Right lobe of liver (tissue), 6 donors: ENCODE data around the gene RNF157. TPM values are rescaled to one million over a fixed set of nuclear protein-coding genes. Genes with fewer than 3 reads are reported as not detected.
"Not testable (repeated sequence)": the region's sequence is repeated elsewhere in the genome, so short reads cannot be mapped to it uniquely, and the experiment has no call there.

ENCODE experiments used
- ATAC-seq, 4 donors: fragments of 200-7000 bp; cut with Tn5 transposase; one replicate each; pipeline ENCODE4 v1.9.1; 2020; ENCODE audit warnings: mild to moderate bottlenecking in 4 of 4, moderate library complexity in 4 of 4
- DNase-seq, 3 donors: peaks; one replicate each; pipeline ENCODE4 v3.0.0-alpha.2; 2020
- H3K27ac ChIP-seq, 3 donors: fragments of 200-600 bp; one replicate each; pipeline ENCODE4 v1.8.0; 2022
- H3K27me3 ChIP-seq, 2 donors: fragments of 200-600 bp; one replicate each; pipeline ENCODE4 v1.8.0; 2022
- H3K36me3 ChIP-seq, 4 donors: fragments of 200-600 bp; sonication (generic) in 1 of 4; one replicate each; pipeline versions ENCODE4 v1.5.1 to v1.8.0; 2017 to 2022; ENCODE audit warnings: control low read depth in 1 of 4
- H3K4me1 ChIP-seq, 4 donors: fragments of 200-600 bp; sonication (generic) in 1 of 4; one replicate each; pipeline versions ENCODE4 v1.5.1 to v1.8.0; 2017 to 2022; ENCODE audit warnings: control low read depth in 1 of 4
- H3K4me3 ChIP-seq, 3 donors: fragments of 200-600 bp; one replicate each; pipeline ENCODE4 v1.8.0; 2022
- H3K9me3 ChIP-seq, 4 donors: fragments of 200-600 bp; sonication (generic) in 1 of 4; one replicate each; pipeline versions ENCODE4 v1.5.1 to v1.8.0; 2017 to 2022; ENCODE audit warnings: control low read depth in 1 of 4
- CTCF ChIP-seq, 4 donors: fragments of 200-600 bp in 3 of 4; fragments of 450-650 bp in 1 of 4; IDR thresholded peaks; one replicate each; pipeline versions ENCODE4 v1.5.1 to v1.8.0; 2016 to 2022; ENCODE audit warnings: antibody characterized with exemption in 4 of 4, mild to moderate bottlenecking in 2 of 4
- POLR2A ChIP-seq: fragments of 450-650 bp; IDR thresholded peaks from one replicate; pipeline ENCODE4 v1.6.1; 2017; ENCODE audit warnings: antibody characterized with exemption, mild to moderate bottlenecking
- WGBS: methylation state at CpG from one replicate; pipeline ENCODE4 v1.1.6; 2018; ENCODE audit warnings: low coverage, low lambda C conversion rate; ENCODE audit not compliant: insufficient coverage; ENCODE audit errors: missing lambda C conversion rate; 5-methylcytosine and 5-hydroxymethylcytosine counted together
- intact Hi-C, 2 donors: fragments of 100-400 bp; cut with DNase I; formaldehyde crosslinking; loops; one replicate each; pipeline versions ENCODE4 v1.11.2 to v1.14.1; 2022
- total RNA-seq, 6 experiments: library from RNA; depleted of rRNA in 2 of 6; stranded (reverse); fragments of >200 nt in 2 of 6; fragmentation: NEBNext Ultra II Directional in 3 of 6; extraction: Animal tissue kit (Norgen Biotek cat#: 25700) in 3 of 6; gene quantifications; one replicate each; pipeline versions ENCODE4 v1.1.0 to v1.2.4, GENCODE V29; 2016 to 2023
- donor health status: DM: no; HTN: yes; CAD: no.
- donor health status: DM: no; HTN: no; CAD: no.
- donor health status: DM: no; HTN: no; CAD: no.
- donor health status: DM: no; HTN: yes; CAD: no.
- donor health status: DM: no; HTN: yes; CAD: no.

The RNF157 gene
- total RNA-seq, 6 experiments from 2014 or later = 0.39 to 14.5 (median 6.0) TPM

GRCh38 chr17:76234354-76234679 is 6.0 kb downstream of the RNF157 start:
- no peak for ATAC-seq
- no peaks in the 10 kb centered on the region for H3K36me3 ChIP-seq
- intact Hi-C loops = no loop called here
- H3K4me3 ChIP-seq = no peak overlapping the region
- H3K4me1 ChIP-seq = no peaks in the 10 kb centered on the region
- no peaks in the 10 kb centered on the region for H3K27me3 ChIP-seq
- WGBS = 76% methylated on average over 5 of the region's 5 CpGs
- H3K9me3 ChIP-seq = no peaks in the 10 kb centered on the region
- no peak for DNase-seq
- TF ChIP-seq POLR2A = no peak
- TF ChIP-seq CTCF (IDR thresholded peaks at IDR 0.05) = no peak
- H3K27ac ChIP-seq = no peak overlapping the region

- no peak overlapping the region for H3K27ac ChIP-seq
- 90% methylated on average over 4 of the region's 6 CpGs for WGBS
- no peaks in the 10 kb centered on the region for H3K9me3 ChIP-seq
- DNase-seq (no peak), ATAC-seq (no peak)
- H3K4me1 ChIP-seq = no peaks in the 10 kb centered on the region
- H3K36me3 ChIP-seq = no peaks in the 10 kb centered on the region
- TF ChIP-seq POLR2A = no peak
- no peak for TF ChIP-seq CTCF (IDR thresholded peaks at IDR 0.05)
- intact Hi-C loops = no loop called here
- no peak overlapping the region for H3K4me3 ChIP-seq
- no peaks in the 10 kb centered on the region for H3K27me3 ChIP-seq
Observed at GRCh38 chr17:76233588-76234353, 6.5 kb downstream of the RNF157 start.

GRCh38 chr17:76232342-76232741 is 8.0 kb downstream of the RNF157 start:
- no peak overlapping the region for H3K27ac ChIP-seq
- no peak overlapping the region for H3K4me3 ChIP-seq
- ATAC-seq = no peak
- intact Hi-C loops = no loop called here
- H3K9me3 ChIP-seq = no peaks in the 10 kb centered on the region
- DNase-seq = no peak
- H3K27me3 ChIP-seq = no peaks in the 10 kb centered on the region
- H3K36me3 ChIP-seq = no peaks in the 10 kb centered on the region
- no peaks in the 10 kb centered on the region for H3K4me1 ChIP-seq
- TF ChIP-seq CTCF (IDR thresholded peaks at IDR 0.05) (no peak), POLR2A (no peak)
- 91% methylated on average over 2 of the region's 2 CpGs for WGBS

- H3K36me3 ChIP-seq, ATAC-seq, H3K27ac ChIP-seq, intact Hi-C loops, H3K9me3 ChIP-seq, H3K27me3 ChIP-seq, H3K4me3 ChIP-seq, H3K4me1 ChIP-seq, DNase-seq: not testable (repeated sequence)
- 92% methylated on average over 17 of the region's 19 CpGs for WGBS
Observed at GRCh38 chr17:76226749-76227148, 13.5 kb downstream of the RNF157 start.

GRCh38 chr17:76225373-76226086 is 14.8 kb downstream of the RNF157 start:
- H3K27me3 ChIP-seq, H3K9me3 ChIP-seq, ATAC-seq, H3K27ac ChIP-seq, H3K4me3 ChIP-seq, H3K4me1 ChIP-seq, DNase-seq, H3K36me3 ChIP-seq, intact Hi-C loops: not testable (repeated sequence)
- 89% methylated on average over 5 of the region's 7 CpGs for WGBS
